CD14-positive monocyte (primary cell): ENCODE results near the gene ARMC5. TPM values are rescaled to one million over a fixed set of nuclear protein-coding genes. Genes with fewer than 3 reads are reported as not detected.

Experiments used
- DNase-seq, 3 donors: peaks; one replicate each; pipeline ENCODE4 v3.0.0-alpha.2; 2011 to 2022
- H2AFZ ChIP-seq: 2 replicates; pipeline ENCODE4 v1.6.0; 2012; ENCODE audit warnings: mild to moderate bottlenecking, low read depth, low read length, inconsistent platforms; ENCODE audit not compliant: insufficient read depth, poor library complexity, severe bottlenecking
- H3K27ac ChIP-seq, 2 donors: 1 replicate in 1 of 2; 2 replicates in 1 of 2; pipeline ENCODE4 v1.5.1; 2012 to 2013; ENCODE audit warnings: low read length in 2 of 2, control low read depth in 1 of 2, inconsistent platforms in 1 of 2, low read depth in 1 of 2, mild to moderate bottlenecking in 1 of 2
- H3K27me3 ChIP-seq, 2 donors: one replicate each; pipeline versions ENCODE4 v1.6.0 to v1.6.1; 2011 to 2013; ENCODE audit warnings: low read length in 2 of 2; ENCODE audit not compliant: control insufficient read depth in 2 of 2, insufficient read depth in 2 of 2
- H3K36me3 ChIP-seq, 2 donors: replicated peaks in 1 of 2; 1 replicate in 1 of 2; 2 replicates in 1 of 2; pipeline versions ENCODE4 v1.5.1 to v1.6.1; 2012 to 2013; ENCODE audit warnings: low read length in 2 of 2, control low read depth in 1 of 2, inconsistent platforms in 1 of 2, mild to moderate bottlenecking in 1 of 2; ENCODE audit not compliant: insufficient read depth in 2 of 2, control insufficient read depth in 1 of 2
- H3K4me1 ChIP-seq, 2 donors: 1 replicate in 1 of 2; 2 replicates in 1 of 2; pipeline versions ENCODE4 v1.5.1 to v1.6.1; 2012 to 2013; ENCODE audit warnings: low read length in 2 of 2, control low read depth in 1 of 2, inconsistent platforms in 1 of 2, mild to moderate bottlenecking in 1 of 2, moderate library complexity in 1 of 2; ENCODE audit not compliant: insufficient read depth in 2 of 2, control insufficient read depth in 1 of 2
- H3K4me2 ChIP-seq: replicated peaks from 2 replicates; pipeline ENCODE3; 2012; ENCODE audit warnings: low read length, moderate library complexity, mild to moderate bottlenecking; ENCODE audit not compliant: poor library complexity, severe bottlenecking; ENCODE audit errors: extremely low read depth
- H3K4me3 ChIP-seq, 3 experiments: fragments of 200-600 bp in 1 of 3; sonication (generic) in 1 of 3; replicated peaks in 1 of 3; 1 replicate in 2 of 3; 2 replicates in 1 of 3; pipeline ENCODE4 v1.5.1; 2011 to 2013; ENCODE audit warnings: low read length in 3 of 3, mild to moderate bottlenecking in 3 of 3, control low read depth in 2 of 3, low read depth in 2 of 3, inconsistent platforms in 1 of 3, moderate library complexity in 1 of 3
- H3K79me2 ChIP-seq: 2 replicates; pipeline ENCODE4 v1.6.0; 2012; ENCODE audit warnings: mild to moderate bottlenecking, control low read depth, inconsistent platforms, low read length, moderate library complexity; ENCODE audit not compliant: insufficient read depth
- H3K9ac ChIP-seq: 2 replicates; pipeline ENCODE4 v1.6.0; 2017; ENCODE audit warnings: low read length, mild to moderate bottlenecking; ENCODE audit not compliant: insufficient read depth, poor library complexity, severe bottlenecking
- H3K9me3 ChIP-seq, 2 donors: replicated peaks in 1 of 2; 1 replicate in 1 of 2; 2 replicates in 1 of 2; pipeline versions ENCODE4 v1.5.1 to v1.6.1; 2012 to 2013; ENCODE audit warnings: low read length in 2 of 2, control low read depth in 1 of 2; ENCODE audit not compliant: control insufficient read depth in 1 of 2, insufficient read depth in 1 of 2
- H4K20me1 ChIP-seq: 2 replicates; pipeline ENCODE4 v1.6.0; 2012; ENCODE audit warnings: mild to moderate bottlenecking, low read length, control low read depth, moderate library complexity; ENCODE audit not compliant: insufficient read depth
- H3K27ac Mint-ChIP-seq, 7 donors: one replicate each; pipeline ENCODE4 v1.8.0; 2020; ENCODE audit warnings: mild to moderate bottlenecking in 7 of 7, mixed read lengths in 7 of 7, moderate library complexity in 6 of 7, inconsistent platforms in 2 of 7
- H3K27me3 Mint-ChIP-seq, 3 donors: one replicate each; pipeline ENCODE4 v1.8.0; 2021 to 2022; ENCODE audit warnings: low read depth in 3 of 3, mild to moderate bottlenecking in 3 of 3, mixed read lengths in 3 of 3, moderate library complexity in 3 of 3, inconsistent platforms in 1 of 3
- H3K36me3 Mint-ChIP-seq, 2 donors: one replicate each; pipeline ENCODE4 v1.8.0; 2020; ENCODE audit warnings: mixed read lengths in 2 of 2, inconsistent platforms in 1 of 2, mild to moderate bottlenecking in 1 of 2
- H3K4me1 Mint-ChIP-seq: one replicate; pipeline ENCODE4 v1.8.0; 2020; ENCODE audit warnings: mild to moderate bottlenecking, mixed read lengths
- H3K4me3 Mint-ChIP-seq, 2 donors: one replicate each; pipeline ENCODE4 v1.8.0; 2020; ENCODE audit warnings: mild to moderate bottlenecking in 2 of 2, mixed read lengths in 2 of 2, moderate library complexity in 1 of 2
- H3K9me3 Mint-ChIP-seq, 7 donors: one replicate each; pipeline ENCODE4 v1.8.0; 2020 to 2022; ENCODE audit warnings: mixed read lengths in 7 of 7, mild to moderate bottlenecking in 6 of 7, moderate library complexity in 6 of 7, inconsistent platforms in 2 of 7
- CTCF ChIP-seq: fragments of 200-600 bp; IDR thresholded peaks from one replicate; pipeline ENCODE4 v1.8.0; 2022; ENCODE audit warnings: antibody characterized with exemption, mild to moderate bottlenecking
- WGBS: methylation state at CpG from one replicate; pipeline ENCODE4 v1.1.5; 2013; ENCODE audit warnings: missing lambda C conversion rate; ENCODE audit not compliant: insufficient coverage; 5-methylcytosine and 5-hydroxymethylcytosine counted together
- intact Hi-C, 2 donors: fragments of 100-400 bp; cut with micrococcal nuclease; formaldehyde crosslinking; loops; one replicate each; pipeline versions ENCODE4 v1.15.0 to v1.15.1; 2023
- polyA plus RNA-seq, 3 donors: library from polyadenylated mRNA; depleted of rRNA in 1 of 3; unstranded in 2 of 3; stranded (reverse) in 1 of 3; fragments of 300-500 nt in 2 of 3; fragments of >200 nt in 1 of 3; fragmentation: Illumina TruSeq in 2 of 3; gene quantifications; 1 replicate in 2 of 3; 2 replicates in 1 of 3; pipeline ENCODE4 v1.2.3, GENCODE V29; 2012 to 2021

The ARMC5 gene
- polyA plus RNA-seq, 3 donors: 2.9 to 9.3 (median 4.2) TPM

- H3K4me3 ChIP-seq: no peak overlapping the region
- H3K4me2 ChIP-seq: no peak overlapping the region
- intact Hi-C loops: no loop called here
- H4K20me1 ChIP-seq: no peaks in the 10 kb centered on the region
- no peaks in the 10 kb centered on the region for H3K9me3 Mint-ChIP-seq
- no peak overlapping the region for H2AFZ ChIP-seq
- H3K4me1 Mint-ChIP-seq: peaks cover 43% of the 10 kb centered on the region
- no peaks in the 10 kb centered on the region for H3K27me3 Mint-ChIP-seq
- no peaks in the 10 kb centered on the region for H3K27me3 ChIP-seq
- H3K36me3 Mint-ChIP-seq: peaks cover 18 to 25% of the 10 kb centered on the region in 2 donors
- H3K9ac ChIP-seq: no peak overlapping the region
- no peak overlapping the region for H3K27ac ChIP-seq
- no peak for TF ChIP-seq CTCF
- H3K4me3 Mint-ChIP-seq: peak overlapping the region in 1 of 2 donors; percentile 24
- no peaks in the 10 kb centered on the region for H3K9me3 ChIP-seq
- peaks cover 9 to 16% of the 10 kb centered on the region in 2 donors for H3K36me3 ChIP-seq
- WGBS: 25% methylated on average over 8 of the region's 8 CpGs
- peaks cover 18% of the 10 kb centered on the region for H3K79me2 ChIP-seq
- no peak for DNase-seq
- H3K27ac Mint-ChIP-seq: peak overlapping the region in 1 of 7 donors; percentile 31
- H3K4me1 ChIP-seq: peaks cover 31 to 37% of the 10 kb centered on the region in 2 donors
These were observed 44.9 kb downstream of the ARMC5 start for GRCh38 chr16:31504159-31504558.

DNA sequence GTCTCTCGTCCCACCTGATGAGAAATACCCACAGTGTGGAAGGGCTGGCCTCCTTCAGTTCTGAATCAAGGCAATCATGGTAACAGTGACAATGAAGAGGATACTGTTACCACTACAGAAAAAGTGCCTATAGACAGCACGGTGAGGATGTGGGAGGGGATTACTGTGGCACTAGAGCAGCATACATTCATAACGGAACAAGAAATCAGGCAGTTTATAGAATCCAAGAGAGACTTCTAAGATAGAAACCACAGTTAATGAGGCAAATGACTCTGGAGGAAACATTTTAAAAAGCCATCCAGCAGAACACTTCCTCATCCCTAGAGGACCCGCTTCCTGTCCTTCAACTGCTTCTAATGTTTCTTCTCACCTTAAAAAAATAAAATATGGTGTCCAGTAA is 46.2 kb downstream of the ARMC5 start:
- H3K27ac Mint-ChIP-seq: peak overlapping the region in 3 of 7 donors; percentile 26 to 85 (median 73)
- H3K9me3 Mint-ChIP-seq: no peaks in the 10 kb centered on the region
- intact Hi-C loops: no loop called here
- no peak overlapping the region for H3K4me2 ChIP-seq
- peaks cover 45% of the 10 kb centered on the region for H3K4me1 Mint-ChIP-seq
- peaks cover 18% of the 10 kb centered on the region for H3K79me2 ChIP-seq
- no peak for TF ChIP-seq CTCF
- H3K36me3 ChIP-seq: peaks cover 0 to 3% of the 10 kb centered on the region in 2 donors
- no peaks in the 10 kb centered on the region for H3K9me3 ChIP-seq
- H3K9ac ChIP-seq: peak overlapping the region; percentile 2
- no peaks in the 10 kb centered on the region for H3K27me3 ChIP-seq
- DNase-seq: no peak
- peaks cover 32 to 39% of the 10 kb centered on the region in 2 donors for H3K4me1 ChIP-seq
- no peak overlapping the region for H3K4me3 ChIP-seq
- H3K36me3 Mint-ChIP-seq: peaks cover 8 to 14% of the 10 kb centered on the region in 2 donors
- no peak overlapping the region for H2AFZ ChIP-seq
- H3K27me3 Mint-ChIP-seq: no peaks in the 10 kb centered on the region
- WGBS: no CpG with 5 or more reads among the region's 4 CpGs
- H3K27ac ChIP-seq: peak overlapping the region in 1 of 2 donors; percentile 29
- no peak overlapping the region for H3K4me3 Mint-ChIP-seq
- H4K20me1 ChIP-seq: no peaks in the 10 kb centered on the region
